BE2C (cell line): ENCODE results near the gene PRTG. TPM values are rescaled to one million over a fixed set of nuclear protein-coding genes. Genes with fewer than 3 reads are reported as not detected.
"Not testable (repeated sequence)": the region's sequence is repeated elsewhere in the genome, so short reads cannot be mapped to it uniquely, and the experiment has no call there.

Experiments used
- DNase-seq: peaks from one replicate; pipeline ENCODE4 v3.0.0-alpha.2; 2020
- H3K27me3 ChIP-seq: fragments of 250-450 bp; sonication (Bioruptor Pico); 2 replicates; pipeline ENCODE4 v1.5.1; 2020; ENCODE audit warnings: mild to moderate bottlenecking
- H3K36me3 ChIP-seq: fragments of 250-450 bp; sonication (Bioruptor Pico); 2 replicates; pipeline ENCODE4 v1.5.1; 2020; ENCODE audit warnings: mild to moderate bottlenecking
- H3K4me1 ChIP-seq: fragments of 250-450 bp; sonication (Bioruptor Pico); 2 replicates; pipeline ENCODE4 v1.5.1; 2020
- H3K4me3 ChIP-seq: 2 replicates; pipeline ENCODE4 v1.5.1; 2011; ENCODE audit warnings: low read depth, low read length
- H3K9me3 ChIP-seq: fragments of 250-450 bp; sonication (Bioruptor Pico); 2 replicates; pipeline ENCODE4 v1.5.1; 2020
- CTCF ChIP-seq: IDR thresholded peaks from 2 replicates; pipeline ENCODE4 v1.5.1; 2012; ENCODE audit warnings: mild to moderate bottlenecking, low read depth, low read length
- polyA plus RNA-seq: library from polyadenylated mRNA; unstranded; fragments of >200 nt; gene quantifications from one replicate; pipeline ENCODE4 v1.2.1, GENCODE V29; 2012; ENCODE audit warnings: low read depth, missing spikeins; ENCODE audit not compliant: insufficient read length, insufficient read depth

The PRTG gene, protein sequence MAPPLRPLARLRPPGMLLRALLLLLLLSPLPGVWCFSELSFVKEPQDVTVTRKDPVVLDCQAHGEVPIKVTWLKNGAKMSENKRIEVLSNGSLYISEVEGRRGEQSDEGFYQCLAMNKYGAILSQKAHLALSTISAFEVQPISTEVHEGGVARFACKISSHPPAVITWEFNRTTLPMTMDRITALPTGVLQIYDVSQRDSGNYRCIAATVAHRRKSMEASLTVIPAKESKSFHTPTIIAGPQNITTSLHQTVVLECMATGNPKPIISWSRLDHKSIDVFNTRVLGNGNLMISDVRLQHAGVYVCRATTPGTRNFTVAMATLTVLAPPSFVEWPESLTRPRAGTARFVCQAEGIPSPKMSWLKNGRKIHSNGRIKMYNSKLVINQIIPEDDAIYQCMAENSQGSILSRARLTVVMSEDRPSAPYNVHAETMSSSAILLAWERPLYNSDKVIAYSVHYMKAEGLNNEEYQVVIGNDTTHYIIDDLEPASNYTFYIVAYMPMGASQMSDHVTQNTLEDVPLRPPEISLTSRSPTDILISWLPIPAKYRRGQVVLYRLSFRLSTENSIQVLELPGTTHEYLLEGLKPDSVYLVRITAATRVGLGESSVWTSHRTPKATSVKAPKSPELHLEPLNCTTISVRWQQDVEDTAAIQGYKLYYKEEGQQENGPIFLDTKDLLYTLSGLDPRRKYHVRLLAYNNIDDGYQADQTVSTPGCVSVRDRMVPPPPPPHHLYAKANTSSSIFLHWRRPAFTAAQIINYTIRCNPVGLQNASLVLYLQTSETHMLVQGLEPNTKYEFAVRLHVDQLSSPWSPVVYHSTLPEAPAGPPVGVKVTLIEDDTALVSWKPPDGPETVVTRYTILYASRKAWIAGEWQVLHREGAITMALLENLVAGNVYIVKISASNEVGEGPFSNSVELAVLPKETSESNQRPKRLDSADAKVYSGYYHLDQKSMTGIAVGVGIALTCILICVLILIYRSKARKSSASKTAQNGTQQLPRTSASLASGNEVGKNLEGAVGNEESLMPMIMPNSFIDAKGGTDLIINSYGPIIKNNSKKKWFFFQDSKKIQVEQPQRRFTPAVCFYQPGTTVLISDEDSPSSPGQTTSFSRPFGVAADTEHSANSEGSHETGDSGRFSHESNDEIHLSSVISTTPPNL
- polyA plus RNA-seq: 4.6 TPM

DNA sequence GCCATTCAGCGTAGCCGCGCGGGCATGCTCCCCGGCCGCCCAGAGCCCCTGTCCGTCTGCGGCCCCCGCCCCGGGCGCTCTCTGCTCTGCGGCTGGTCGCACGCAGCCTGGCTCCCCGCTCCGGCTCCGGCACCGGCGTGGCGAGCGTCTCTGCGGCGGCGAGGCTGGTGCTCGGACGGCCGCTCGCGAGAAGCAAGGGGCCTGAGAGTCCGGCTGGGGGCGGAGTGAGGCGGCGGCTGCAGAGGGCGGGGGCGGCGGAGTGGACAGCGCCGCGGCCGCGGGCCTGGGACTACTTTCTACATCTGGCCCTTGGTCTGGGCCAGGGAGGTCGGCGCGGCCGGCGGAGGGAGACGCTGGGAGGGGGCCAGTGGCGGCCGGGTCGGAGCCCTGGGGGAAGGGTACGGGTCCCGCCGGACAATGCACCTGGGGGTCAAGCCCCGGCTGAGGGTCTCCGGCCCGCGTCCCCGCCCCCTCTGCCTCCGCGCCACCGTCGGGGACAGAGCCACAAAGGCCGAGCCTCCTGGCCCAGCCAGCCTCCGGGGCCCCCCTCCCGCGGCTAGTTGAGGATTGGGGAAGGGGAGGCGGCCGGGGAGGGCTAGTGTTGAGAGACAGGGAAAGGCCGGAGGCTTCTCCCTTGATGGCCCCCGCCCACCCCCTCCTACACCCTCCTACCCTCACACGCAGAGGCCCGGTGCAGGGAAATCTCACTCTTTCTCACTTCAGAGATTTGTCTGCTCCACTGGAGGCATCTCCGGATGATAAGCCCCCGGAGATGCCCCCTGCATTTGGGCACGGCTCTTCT lies at the start of gene PRTG:
TSS of gene PRTG (minus strand) at position 226 of the 802 bp plus-strand sequence. CDS start at position 5, 221 bp downstream.
- no peaks in the 10 kb centered on the region for H3K36me3 ChIP-seq
- no peaks in the 10 kb centered on the region for H3K27me3 ChIP-seq
- no peaks in the 10 kb centered on the region for H3K9me3 ChIP-seq
- no peak for TF ChIP-seq CTCF
- peaks cover 4% of the 10 kb centered on the region for H3K4me1 ChIP-seq
- peak; percentile 68 for DNase-seq
- H3K4me3 ChIP-seq: peak within 1 kb of the TSS; percentile 97

DNA sequence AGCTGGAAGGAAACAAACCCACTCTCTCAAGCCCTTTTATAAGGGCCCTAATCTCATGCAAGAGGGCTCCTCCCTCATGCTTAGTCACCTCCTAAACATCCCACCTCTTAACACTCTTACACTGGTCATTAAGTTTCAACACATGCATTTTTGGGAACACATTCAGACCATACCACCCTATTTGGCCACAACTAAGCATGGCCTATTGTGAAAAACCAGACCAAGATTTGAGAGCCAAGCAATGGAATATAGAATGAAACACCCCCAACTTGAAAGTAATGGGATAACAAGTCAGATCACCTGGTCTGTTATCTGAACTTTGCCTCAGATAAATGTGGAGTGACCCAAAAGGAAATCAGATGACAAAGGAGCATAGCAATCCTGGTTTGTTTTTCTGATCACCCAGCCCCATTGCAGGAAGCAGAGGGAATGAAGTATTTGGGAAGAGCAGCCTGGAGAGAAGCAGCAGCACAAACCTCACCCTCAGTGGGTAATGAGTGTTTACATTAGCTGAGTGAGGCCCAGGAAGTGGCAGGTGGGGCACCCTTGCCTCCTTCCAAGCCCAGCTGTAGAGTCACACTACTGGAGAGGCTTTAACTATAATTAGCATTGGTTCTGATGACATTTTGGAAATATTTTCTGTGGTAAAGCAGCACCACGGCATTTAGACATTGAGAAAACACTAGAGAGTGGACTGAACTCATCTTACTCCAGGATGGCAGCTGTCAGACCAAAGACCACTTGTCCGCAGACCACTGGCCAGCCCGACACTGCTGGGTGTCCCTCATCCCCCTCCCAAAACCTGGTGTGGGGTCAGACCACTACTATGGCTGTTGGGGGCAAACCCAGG lies 48.8 kb upstream of the PRTG start:
- Histone ChIP-seq H3K36me3 (no peaks in the 10 kb centered on the region), H3K4me1 (no peaks in the 10 kb centered on the region), H3K4me3 (no peak overlapping the region), H3K9me3 (peaks cover 4% of the 10 kb centered on the region; the same call in 1 of the 2 replicates), H3K27me3 (no peaks in the 10 kb centered on the region)
- no peak for TF ChIP-seq CTCF
- DNase-seq: no peak

GRCh38 chr15:55789066-55789660 lies 46.2 kb upstream of the PRTG start:
- Histone ChIP-seq H3K36me3 (no peaks in the 10 kb centered on the region), H3K4me1 (peaks cover 5% of the 10 kb centered on the region), H3K9me3 (peaks cover 3% of the 10 kb centered on the region; the same call in 1 of the 2 replicates), H3K4me3 (no peak overlapping the region), H3K27me3 (no peaks in the 10 kb centered on the region)
- DNase-seq: peak; percentile 45
- peak; percentile 72 for TF ChIP-seq CTCF

- no peak for DNase-seq
- TF ChIP-seq CTCF: no peak
- Histone ChIP-seq H3K4me1 (peaks cover 15% of the 10 kb centered on the region), H3K27me3 (no peaks in the 10 kb centered on the region), H3K4me3 (no peak overlapping the region), H3K9me3 (no peaks in the 10 kb centered on the region), H3K36me3 (no peaks in the 10 kb centered on the region)
These were observed 43.4 kb upstream of the PRTG start for GRCh38 chr15:55786341-55786740.

- H3K4me1 ChIP-seq: peaks cover 15% of the 10 kb centered on the region
- not testable (repeated sequence) for H3K27me3 ChIP-seq, DNase-seq, H3K9me3 ChIP-seq, H3K4me3 ChIP-seq, H3K36me3 ChIP-seq
These were observed 42.6 kb upstream of the PRTG start for GRCh38 chr15:55785593-55785992.
